GM23338 (cell line): ENCODE data around the gene IGDCC3. TPM values are rescaled to one million over a fixed set of nuclear protein-coding genes. Genes with fewer than 3 reads are reported as not detected.
A peak's percentile ranks its signal among the peaks of the same experiment; 100 is the strongest.

Experiments used
- ATAC-seq: fragments of 200-7000 bp; cut with Tn5 transposase; 3 replicates; pipeline ENCODE4 v1.9.1; 2020
- DNase-seq: peaks from one replicate; pipeline ENCODE4 v3.0.0-alpha.2; 2015; ENCODE audit warnings: low spot score
- H2AFZ ChIP-seq: fragments of 200-600 bp; sonication (generic); 2 replicates; pipeline ENCODE4 v1.8.0; 2016; ENCODE audit warnings: antibody characterized with exemption, mild to moderate bottlenecking, moderate library complexity
- H3F3A ChIP-seq: fragments of 200-600 bp; sonication (generic); replicated peaks from 2 replicates; pipeline ENCODE4 v1.8.0; 2017; ENCODE audit warnings: antibody characterized with exemption, mixed run types, low read depth
- H3K27ac ChIP-seq: fragments of 200-600 bp; sonication (generic); 2 replicates; pipeline ENCODE4 v1.6.1; 2016; ENCODE audit warnings: low read depth
- H3K27me3 ChIP-seq: fragments of 200-600 bp; sonication (generic); 2 replicates; pipeline ENCODE4 v1.8.0; 2016; ENCODE audit warnings: mild to moderate bottlenecking, mixed run types, moderate library complexity; ENCODE audit not compliant: insufficient read depth
- H3K36me3 ChIP-seq: fragments of 200-600 bp; sonication (generic); 2 replicates; pipeline ENCODE4 v1.8.0; 2016; ENCODE audit warnings: mild to moderate bottlenecking; ENCODE audit not compliant: insufficient read depth
- H3K4me1 ChIP-seq: fragments of 200-600 bp; sonication (generic); 2 replicates; pipeline ENCODE4 v1.8.0; 2016; ENCODE audit warnings: mild to moderate bottlenecking, moderate library complexity; ENCODE audit not compliant: insufficient read depth
- H3K4me2 ChIP-seq: fragments of 200-600 bp; sonication (generic); 2 replicates; pipeline ENCODE4 v1.7.1; 2017; ENCODE audit warnings: mixed run types
- H3K4me3 ChIP-seq: fragments of 200-600 bp; sonication (generic); 2 replicates; pipeline ENCODE4 v1.6.1; 2016; ENCODE audit warnings: mixed run types
- H3K79me2 ChIP-seq: fragments of 200-600 bp; sonication (generic); replicated peaks from 2 replicates; pipeline ENCODE4 v1.8.0; 2017; ENCODE audit warnings: mild to moderate bottlenecking; ENCODE audit not compliant: insufficient read depth
- H3K9me2 ChIP-seq: fragments of 200-600 bp; sonication (generic); 2 replicates; pipeline ENCODE4 v1.8.0; 2017; ENCODE audit not compliant: insufficient read depth
- H4K20me1 ChIP-seq: fragments of 200-600 bp; sonication (generic); replicated peaks from 2 replicates; pipeline ENCODE4 v1.8.0; 2017; ENCODE audit warnings: mild to moderate bottlenecking; ENCODE audit not compliant: insufficient read depth
- H3K27ac Mint-ChIP-seq: 2 replicates; pipeline ENCODE4 v1.8.0; 2020; ENCODE audit warnings: inconsistent platforms, mild to moderate bottlenecking, moderate library complexity, mixed read lengths
- H3K27me3 Mint-ChIP-seq: 3 replicates; pipeline ENCODE4 v1.8.0; 2022; ENCODE audit warnings: low read depth, mild to moderate bottlenecking, moderate library complexity, mixed read lengths, inconsistent platforms; ENCODE audit not compliant: insufficient read depth, poor library complexity
- H3K36me3 Mint-ChIP-seq: 3 replicates; pipeline ENCODE4 v1.8.0; 2021; ENCODE audit warnings: low read depth, mild to moderate bottlenecking, inconsistent platforms, moderate library complexity, mixed read lengths
- H3K4me1 Mint-ChIP-seq: 3 replicates; pipeline ENCODE4 v1.8.0; 2020; ENCODE audit warnings: mild to moderate bottlenecking, inconsistent platforms, mixed read lengths
- H3K4me3 Mint-ChIP-seq: 3 replicates; pipeline ENCODE4 v1.8.0; 2021; ENCODE audit warnings: moderate library complexity, mild to moderate bottlenecking, inconsistent platforms, mixed read lengths
- H3K9me3 Mint-ChIP-seq: 3 replicates; pipeline ENCODE4 v1.8.0; 2020; ENCODE audit warnings: moderate library complexity, mild to moderate bottlenecking, inconsistent platforms, mixed read lengths
- EZH2phosphoT487 ChIP-seq: fragments of 200-600 bp; sonication (generic); IDR thresholded peaks from one replicate; pipeline ENCODE4 v1.8.1; 2018; ENCODE audit warnings: antibody characterized with exemption; ENCODE audit not compliant: unreplicated experiment
- NANOG ChIP-seq: IDR thresholded peaks from 2 replicates; pipeline ENCODE4 v1.6.1; 2016; ENCODE audit warnings: antibody characterized with exemption, borderline replicate concordance
- ZNF114 ChIP-seq: fragments of 250-450 bp; sonication (Bioruptor Pico); IDR thresholded peaks from 2 replicates; pipeline ENCODE4 v1.5.0; 2020; ENCODE audit warnings: mild to moderate bottlenecking, moderate library complexity
- polyA plus RNA-seq: library from polyadenylated mRNA; unstranded; fragments of >200 nt; fragmentation: Nextera tagmentation; extraction: Ambion mirVana; gene quantifications from 2 replicates; pipeline ENCODE4 v1.2.1, GENCODE V29; 2016
- total RNA-seq: library from RNA; depleted of rRNA; stranded (reverse); fragments of >200 nt; shearing (Covaris generic); gene quantifications from 2 replicates; pipeline ENCODE4 v1.2.3, GENCODE V29; 2014
- TF ChIP-seq, protein P1 (sequence below): IDR thresholded peaks from one replicate; pipeline ENCODE4 v1.6.1; 2018; ENCODE audit warnings: antibody characterized with exemption; ENCODE audit not compliant: unreplicated experiment
- TF ChIP-seq, protein P2 (sequence below), 2 experiments: fragments of 200-600 bp in 1 of 2; sonication (generic) in 1 of 2; conservative IDR thresholded peaks; 2 replicates each; pipeline versions ENCODE4 v1.5.1 to v1.6.1; 2016 to 2017; ENCODE audit warnings: antibody characterized with exemption in 2 of 2, low read depth in 2 of 2, mild to moderate bottlenecking in 2 of 2, moderate library complexity in 1 of 2

IGDCC3 gene
- total and polyA plus RNA-seq, 2 experiments from 2014 or later = 15.3 to 30.7 TPM

DNA sequence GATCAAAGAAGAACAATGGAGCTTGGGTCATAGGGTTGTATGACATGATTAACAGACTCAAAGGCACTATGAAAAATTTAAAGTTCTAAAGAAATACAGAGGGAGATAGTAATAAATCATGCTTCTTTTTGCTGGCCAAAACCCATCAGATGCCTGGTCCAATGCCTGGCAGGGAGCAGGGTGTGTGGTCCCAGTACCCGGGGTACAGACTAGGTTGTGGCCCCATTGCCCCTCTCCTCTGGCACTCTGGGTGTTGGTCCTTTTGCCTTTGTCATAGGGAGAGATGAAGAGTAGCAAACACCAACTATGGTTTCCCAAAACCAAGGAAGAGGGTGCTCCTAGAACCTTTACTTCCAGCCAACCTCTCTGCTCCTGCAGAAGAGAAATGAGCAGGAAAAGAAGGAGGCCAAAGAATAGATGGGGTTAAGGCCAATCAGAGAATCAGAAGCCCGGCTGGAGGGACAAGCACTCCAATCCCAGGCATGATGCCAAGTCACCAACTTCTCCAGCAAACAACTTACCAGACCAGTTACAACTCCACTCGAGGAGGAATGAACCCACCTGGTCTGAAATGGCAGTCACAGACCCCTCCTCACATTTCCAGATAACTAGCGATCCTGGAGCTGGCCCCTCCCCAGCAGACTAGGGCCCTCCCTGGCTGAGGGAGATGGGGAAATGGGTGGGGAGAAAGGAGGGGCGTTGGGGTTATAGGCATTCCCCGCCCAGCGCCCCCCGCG is 1.8 kb downstream of the IGDCC3 start:
- peak overlapping the region; percentile 99 for H3K4me2 ChIP-seq

More for the DNA sequence above, 1.8 kb downstream of the IGDCC3 start:
- Mint-ChIP-seq H3K36me3 (peaks cover 37% of the 10 kb centered on the region), H3K27me3 (peaks cover 34% of the 10 kb centered on the region), H3K27ac (no peak overlapping the region), H3K4me1 (peaks cover 50% of the 10 kb centered on the region), H3K9me3 (no peaks in the 10 kb centered on the region; the same call in 1 of the 3 replicates), H3K4me3 (peak overlapping the region; percentile 92)
- Histone ChIP-seq H4K20me1 (peaks cover 7% of the 10 kb centered on the region; the same call in 1 of the 2 replicates), H3K9me2 (no peaks in the 10 kb centered on the region), H3K36me3 (no peaks in the 10 kb centered on the region; the same call in 1 of the 2 replicates), H3K27me3 (peaks cover 43% of the 10 kb centered on the region), H3K27ac (no peak overlapping the region), H3F3A (peaks cover 26% of the 10 kb centered on the region; the same call in 1 of the 2 replicates), H3K4me1 (peaks cover 26% of the 10 kb centered on the region), H2AFZ (no peak overlapping the region), H3K79me2 (0 out of 2 replicates have a peak, but pooled peaks cover 8% of the 10 kb centered on the region), H3K4me3 (peak overlapping the region; percentile 93)
- no peak; the same call in 2 of the 3 replicates for ATAC-seq
- no peak for DNase-seq
- TF ChIP-seq NANOG (no peak), ZNF114 (CRISPR knock-in tag) (no peak), EZH2phosphoT487 (no peak)
- TF ChIP-seq, protein P1, sequence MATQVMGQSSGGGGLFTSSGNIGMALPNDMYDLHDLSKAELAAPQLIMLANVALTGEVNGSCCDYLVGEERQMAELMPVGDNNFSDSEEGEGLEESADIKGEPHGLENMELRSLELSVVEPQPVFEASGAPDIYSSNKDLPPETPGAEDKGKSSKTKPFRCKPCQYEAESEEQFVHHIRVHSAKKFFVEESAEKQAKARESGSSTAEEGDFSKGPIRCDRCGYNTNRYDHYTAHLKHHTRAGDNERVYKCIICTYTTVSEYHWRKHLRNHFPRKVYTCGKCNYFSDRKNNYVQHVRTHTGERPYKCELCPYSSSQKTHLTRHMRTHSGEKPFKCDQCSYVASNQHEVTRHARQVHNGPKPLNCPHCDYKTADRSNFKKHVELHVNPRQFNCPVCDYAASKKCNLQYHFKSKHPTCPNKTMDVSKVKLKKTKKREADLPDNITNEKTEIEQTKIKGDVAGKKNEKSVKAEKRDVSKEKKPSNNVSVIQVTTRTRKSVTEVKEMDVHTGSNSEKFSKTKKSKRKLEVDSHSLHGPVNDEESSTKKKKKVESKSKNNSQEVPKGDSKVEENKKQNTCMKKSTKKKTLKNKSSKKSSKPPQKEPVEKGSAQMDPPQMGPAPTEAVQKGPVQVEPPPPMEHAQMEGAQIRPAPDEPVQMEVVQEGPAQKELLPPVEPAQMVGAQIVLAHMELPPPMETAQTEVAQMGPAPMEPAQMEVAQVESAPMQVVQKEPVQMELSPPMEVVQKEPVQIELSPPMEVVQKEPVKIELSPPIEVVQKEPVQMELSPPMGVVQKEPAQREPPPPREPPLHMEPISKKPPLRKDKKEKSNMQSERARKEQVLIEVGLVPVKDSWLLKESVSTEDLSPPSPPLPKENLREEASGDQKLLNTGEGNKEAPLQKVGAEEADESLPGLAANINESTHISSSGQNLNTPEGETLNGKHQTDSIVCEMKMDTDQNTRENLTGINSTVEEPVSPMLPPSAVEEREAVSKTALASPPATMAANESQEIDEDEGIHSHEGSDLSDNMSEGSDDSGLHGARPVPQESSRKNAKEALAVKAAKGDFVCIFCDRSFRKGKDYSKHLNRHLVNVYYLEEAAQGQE = no peak
- TF ChIP-seq, protein P2, sequence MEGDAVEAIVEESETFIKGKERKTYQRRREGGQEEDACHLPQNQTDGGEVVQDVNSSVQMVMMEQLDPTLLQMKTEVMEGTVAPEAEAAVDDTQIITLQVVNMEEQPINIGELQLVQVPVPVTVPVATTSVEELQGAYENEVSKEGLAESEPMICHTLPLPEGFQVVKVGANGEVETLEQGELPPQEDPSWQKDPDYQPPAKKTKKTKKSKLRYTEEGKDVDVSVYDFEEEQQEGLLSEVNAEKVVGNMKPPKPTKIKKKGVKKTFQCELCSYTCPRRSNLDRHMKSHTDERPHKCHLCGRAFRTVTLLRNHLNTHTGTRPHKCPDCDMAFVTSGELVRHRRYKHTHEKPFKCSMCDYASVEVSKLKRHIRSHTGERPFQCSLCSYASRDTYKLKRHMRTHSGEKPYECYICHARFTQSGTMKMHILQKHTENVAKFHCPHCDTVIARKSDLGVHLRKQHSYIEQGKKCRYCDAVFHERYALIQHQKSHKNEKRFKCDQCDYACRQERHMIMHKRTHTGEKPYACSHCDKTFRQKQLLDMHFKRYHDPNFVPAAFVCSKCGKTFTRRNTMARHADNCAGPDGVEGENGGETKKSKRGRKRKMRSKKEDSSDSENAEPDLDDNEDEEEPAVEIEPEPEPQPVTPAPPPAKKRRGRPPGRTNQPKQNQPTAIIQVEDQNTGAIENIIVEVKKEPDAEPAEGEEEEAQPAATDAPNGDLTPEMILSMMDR (conservative IDR thresholded peaks at IDR 0.05; ENCODE audit: low read depth in 2 of 2) = no peak
